ENCODE results near the gene SCIMP.

DNA sequence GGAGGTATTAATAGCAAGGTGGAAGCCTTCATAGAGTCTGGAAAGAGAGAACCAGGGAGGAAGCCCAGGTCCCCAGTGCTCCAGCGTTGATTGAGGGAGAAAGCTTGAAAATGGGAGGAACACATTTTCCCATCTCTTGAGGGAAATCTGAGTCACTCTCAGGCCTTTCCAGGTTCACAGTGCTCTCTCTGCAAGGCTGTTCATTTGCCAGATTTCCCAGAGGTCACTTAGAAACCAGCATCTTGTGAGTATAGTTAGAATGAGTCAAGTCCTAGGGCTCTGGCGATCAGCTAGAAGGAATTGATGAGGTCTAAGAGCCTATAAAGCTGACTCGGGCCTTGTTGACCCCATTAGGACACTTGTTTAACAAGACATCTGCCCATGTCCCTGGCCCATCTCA lies 25.3 kb downstream of the SCIMP start:
- TF ChIP-seq, protein P1, sequence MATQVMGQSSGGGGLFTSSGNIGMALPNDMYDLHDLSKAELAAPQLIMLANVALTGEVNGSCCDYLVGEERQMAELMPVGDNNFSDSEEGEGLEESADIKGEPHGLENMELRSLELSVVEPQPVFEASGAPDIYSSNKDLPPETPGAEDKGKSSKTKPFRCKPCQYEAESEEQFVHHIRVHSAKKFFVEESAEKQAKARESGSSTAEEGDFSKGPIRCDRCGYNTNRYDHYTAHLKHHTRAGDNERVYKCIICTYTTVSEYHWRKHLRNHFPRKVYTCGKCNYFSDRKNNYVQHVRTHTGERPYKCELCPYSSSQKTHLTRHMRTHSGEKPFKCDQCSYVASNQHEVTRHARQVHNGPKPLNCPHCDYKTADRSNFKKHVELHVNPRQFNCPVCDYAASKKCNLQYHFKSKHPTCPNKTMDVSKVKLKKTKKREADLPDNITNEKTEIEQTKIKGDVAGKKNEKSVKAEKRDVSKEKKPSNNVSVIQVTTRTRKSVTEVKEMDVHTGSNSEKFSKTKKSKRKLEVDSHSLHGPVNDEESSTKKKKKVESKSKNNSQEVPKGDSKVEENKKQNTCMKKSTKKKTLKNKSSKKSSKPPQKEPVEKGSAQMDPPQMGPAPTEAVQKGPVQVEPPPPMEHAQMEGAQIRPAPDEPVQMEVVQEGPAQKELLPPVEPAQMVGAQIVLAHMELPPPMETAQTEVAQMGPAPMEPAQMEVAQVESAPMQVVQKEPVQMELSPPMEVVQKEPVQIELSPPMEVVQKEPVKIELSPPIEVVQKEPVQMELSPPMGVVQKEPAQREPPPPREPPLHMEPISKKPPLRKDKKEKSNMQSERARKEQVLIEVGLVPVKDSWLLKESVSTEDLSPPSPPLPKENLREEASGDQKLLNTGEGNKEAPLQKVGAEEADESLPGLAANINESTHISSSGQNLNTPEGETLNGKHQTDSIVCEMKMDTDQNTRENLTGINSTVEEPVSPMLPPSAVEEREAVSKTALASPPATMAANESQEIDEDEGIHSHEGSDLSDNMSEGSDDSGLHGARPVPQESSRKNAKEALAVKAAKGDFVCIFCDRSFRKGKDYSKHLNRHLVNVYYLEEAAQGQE (IDR thresholded peaks at IDR 0.05; ENCODE audit: insufficient read depth in 1 of 2, low read depth in 2 of 2, low read length in 2 of 2): no peak
- TF ChIP-seq TAF1 (IDR thresholded peaks at IDR 0.05; ENCODE audit: borderline replicate concordance, insufficient read depth, low read length) (no peak), SIN3A (IDR thresholded peaks at IDR 0.05; ENCODE audit: borderline replicate concordance, insufficient read depth, low read length) (no peak), POLR2AphosphoS5 (IDR thresholded peaks at IDR 0.05; ENCODE audit: low read depth, low read length) (no peak), FOXP2 (optimal IDR thresholded peaks at IDR 0.05; ENCODE audit: borderline replicate concordance, extremely low read depth, extremely low read length, insufficient read depth) (no peak)
